Activated CD8-positive, alpha-beta T cell treated with anti-CD3 and anti-CD28 coated beads, Interleukin-2, amount 10 ng/mL, durations not matched to agents 7 days and 5 days (primary cell): Measurements from ENCODE around the gene BICDL2. TPM values are rescaled to one million over a fixed set of nuclear protein-coding genes. Genes with fewer than 3 reads are reported as not detected.
"Not testable (repeated sequence)": the region's sequence is repeated elsewhere in the genome, so short reads cannot be mapped to it uniquely, and the experiment has no call there.

Experiments used
- ATAC-seq: fragments of 150-1000 bp; cut with Tn5 transposase; one replicate; pipeline ENCODE4 v1.10.0; 2021; ENCODE audit warnings: moderate library complexity
- CTCF ChIA-PET: fragments of 350-600 bp; sonication (Branson Sonifier 250); formaldehyde crosslinking; loops from one replicate; lab custom pipeline; 2021; ENCODE audit warnings: antibody characterized with exemption; lab: Charles Lee
- POLR2A ChIA-PET: fragments of 350-600 bp; sonication (Branson Sonifier 250); formaldehyde crosslinking; loops from one replicate; lab custom pipeline; 2021; ENCODE audit warnings: antibody characterized with exemption; lab: Charles Lee
- DNase-seq: peaks from one replicate; pipeline ENCODE4 v3.0.0-alpha.2; 2020
- H3K27ac Mint-ChIP-seq: one replicate; pipeline ENCODE4 v1.8.0; 2021; ENCODE audit warnings: mild to moderate bottlenecking, mixed read lengths
- H3K27me3 Mint-ChIP-seq: one replicate; pipeline ENCODE4 v1.8.0; 2021; ENCODE audit warnings: low read depth, mixed read lengths
- H3K36me3 Mint-ChIP-seq: one replicate; pipeline ENCODE4 v1.8.0; 2021; ENCODE audit warnings: low read depth, mixed read lengths
- H3K4me1 Mint-ChIP-seq: one replicate; pipeline ENCODE4 v1.8.0; 2021; ENCODE audit warnings: low read depth, mixed read lengths
- H3K4me3 Mint-ChIP-seq: one replicate; pipeline ENCODE4 v1.8.0; 2021; ENCODE audit warnings: mild to moderate bottlenecking, mixed read lengths
- H3K9me3 Mint-ChIP-seq: one replicate; pipeline ENCODE4 v1.8.0; 2022; ENCODE audit warnings: mixed read lengths; ENCODE audit not compliant: insufficient read depth
- total RNA-seq, 2 experiments: library from RNA; stranded (reverse); gene quantifications; one replicate each; pipeline ENCODE4 v1.2.3, GENCODE V29; 2021

BICDL2 gene, protein sequence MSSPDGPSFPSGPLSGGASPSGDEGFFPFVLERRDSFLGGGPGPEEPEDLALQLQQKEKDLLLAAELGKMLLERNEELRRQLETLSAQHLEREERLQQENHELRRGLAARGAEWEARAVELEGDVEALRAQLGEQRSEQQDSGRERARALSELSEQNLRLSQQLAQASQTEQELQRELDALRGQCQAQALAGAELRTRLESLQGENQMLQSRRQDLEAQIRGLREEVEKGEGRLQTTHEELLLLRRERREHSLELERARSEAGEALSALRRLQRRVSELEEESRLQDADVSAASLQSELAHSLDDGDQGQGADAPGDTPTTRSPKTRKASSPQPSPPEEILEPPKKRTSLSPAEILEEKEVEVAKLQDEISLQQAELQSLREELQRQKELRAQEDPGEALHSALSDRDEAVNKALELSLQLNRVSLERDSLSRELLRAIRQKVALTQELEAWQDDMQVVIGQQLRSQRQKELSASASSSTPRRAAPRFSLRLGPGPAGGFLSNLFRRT
- total RNA-seq = under 1 TPM; 0.84 to 0.94 TPM

DNA sequence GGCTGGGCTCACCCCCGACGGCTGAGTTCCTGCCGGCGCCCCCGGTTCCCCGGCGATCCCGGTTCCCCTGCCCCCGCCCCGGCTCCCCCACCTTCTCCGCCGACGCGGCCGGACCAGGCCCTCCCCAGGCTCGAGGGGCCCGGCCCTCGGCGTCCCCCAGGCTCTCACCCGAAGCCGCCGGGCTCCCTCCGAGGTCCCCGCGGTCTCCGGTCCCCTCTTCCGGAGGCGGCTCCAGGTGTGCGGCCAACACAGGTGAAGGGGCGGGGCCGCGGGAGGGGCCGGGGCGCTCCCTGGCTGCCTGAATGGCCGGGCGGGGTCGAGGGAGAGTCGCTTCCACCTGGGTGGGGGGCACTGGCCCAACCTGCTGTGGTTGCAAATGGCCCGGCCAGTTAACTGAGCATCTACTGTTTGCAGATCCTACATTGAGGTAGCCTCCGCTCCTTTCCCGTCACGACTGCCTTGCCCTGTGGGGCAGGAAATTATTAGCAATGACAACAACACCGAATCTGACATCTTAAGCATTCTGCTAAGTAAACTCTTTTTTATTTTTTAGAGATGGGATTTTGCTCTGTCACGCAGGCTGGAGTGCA is at the start of gene BICDL2:
TSS of gene BICDL2 (minus strand) at position 219 of the 590 bp plus-strand sequence. CDS start 1,448 bp downstream, outside the sequence.
- POLR2A ChIA-PET = interaction anchor here (1.4 kb wide), 1 partner anchor 12 kb away, joined by 3 read pairs; no protein-coding TSS in a partner anchor
- ATAC-seq = peak; percentile 21
- CTCF ChIA-PET = interaction anchor here (2.1 to 16.3 kb wide), 2 partner anchors 6 to 93 kb away, joined by 6 to 270 read pairs; no protein-coding TSS in a partner anchor
- Mint-ChIP-seq H3K9me3 (no peaks in the 10 kb centered on the region), H3K4me3 (no peak within 1 kb of the TSS), H3K27ac (no peak within 1 kb of the TSS), H3K27me3 (peaks cover 65% of the 10 kb centered on the region), H3K4me1 (peaks cover 14% of the 10 kb centered on the region), H3K36me3 (no peaks in the 10 kb centered on the region)
- DNase-seq = no peak

DNA sequence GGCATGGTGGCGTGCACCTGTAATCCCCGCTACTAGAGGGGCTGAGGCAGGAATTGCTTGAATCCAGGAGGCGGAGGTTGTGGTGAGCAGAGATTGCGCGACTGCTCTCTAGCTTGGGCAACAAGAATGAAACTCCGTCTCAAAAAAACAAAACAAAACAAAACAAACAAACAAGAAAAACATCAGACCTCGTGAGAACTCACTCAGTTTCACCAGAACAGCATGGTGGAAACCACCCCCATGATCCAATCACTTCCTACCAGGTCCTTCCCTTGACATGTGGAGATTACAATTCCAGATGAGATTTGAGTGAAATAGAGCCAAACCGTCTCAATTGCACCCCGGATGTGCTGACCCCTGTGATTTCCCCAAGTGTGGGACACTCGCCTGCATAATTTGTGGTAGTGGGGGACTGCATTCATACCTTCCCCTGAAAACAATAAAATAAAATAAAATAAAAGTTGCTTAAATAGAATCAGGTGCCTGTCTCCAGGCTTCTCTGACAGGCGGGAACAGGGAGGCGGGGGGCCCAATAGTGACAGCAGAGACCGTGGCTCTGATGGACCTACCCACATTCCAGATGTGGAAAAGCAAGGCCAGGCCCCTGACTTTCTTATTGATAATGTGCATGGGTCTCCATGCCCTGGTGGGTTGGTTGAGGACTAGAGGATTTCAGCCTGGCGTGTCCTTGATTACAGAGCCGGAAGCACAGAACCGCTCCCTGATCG is 49.3 kb upstream of the BICDL2 start:
- H3K4me1 Mint-ChIP-seq = peaks cover 50% of the 10 kb centered on the region
- ATAC-seq = no peak
- peaks cover 2% of the 10 kb centered on the region for H3K36me3 Mint-ChIP-seq
- peak overlapping the region; percentile 52 for H3K27ac Mint-ChIP-seq
- no peaks in the 10 kb centered on the region for H3K27me3 Mint-ChIP-seq
- DNase-seq = no peak
- no peak overlapping the region for H3K4me3 Mint-ChIP-seq
- H3K9me3 Mint-ChIP-seq = no peaks in the 10 kb centered on the region
- POLR2A ChIA-PET = no interaction called here
- CTCF ChIA-PET = no interaction called here

DNA sequence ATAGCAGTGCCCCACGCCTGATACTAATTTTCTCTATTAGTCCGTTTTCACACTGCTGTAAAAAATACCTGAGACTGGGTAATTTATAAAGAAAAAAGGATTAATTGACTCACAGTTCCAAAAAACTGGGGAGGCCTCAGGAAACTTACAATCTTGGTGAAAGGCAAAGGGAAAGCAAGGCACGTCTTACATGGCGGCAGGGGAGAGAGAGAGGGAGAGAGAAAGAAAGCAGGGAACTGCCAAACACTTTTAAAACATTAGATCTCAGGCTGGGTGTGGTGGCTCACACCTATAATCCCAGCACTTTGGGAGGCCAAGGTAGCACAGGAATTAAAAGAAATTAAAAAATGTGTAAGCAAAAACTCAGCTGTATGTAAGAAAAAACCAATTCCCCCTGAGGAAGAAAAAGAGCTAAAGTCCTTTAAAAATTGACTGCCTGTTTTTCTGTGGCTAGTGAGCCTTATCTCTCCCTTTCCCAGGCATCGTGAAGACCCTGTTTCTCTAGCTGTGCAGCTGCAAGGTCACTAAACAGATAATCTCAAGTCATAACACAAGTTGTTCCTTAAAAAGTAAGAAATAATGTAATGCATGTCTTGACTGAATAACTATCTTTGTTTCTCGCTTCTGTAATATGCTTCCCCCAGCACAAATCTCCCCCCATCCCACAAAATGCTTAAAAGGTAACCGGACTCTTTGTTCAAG is 48.4 kb upstream of the BICDL2 start:
- CTCF ChIA-PET = no interaction called here
- no peak overlapping the region for H3K4me3 Mint-ChIP-seq
- peaks cover 7% of the 10 kb centered on the region for H3K36me3 Mint-ChIP-seq
- H3K27ac Mint-ChIP-seq = no peak overlapping the region
- peaks cover under 1% of the 10 kb centered on the region for H3K9me3 Mint-ChIP-seq
- H3K27me3 Mint-ChIP-seq = no peaks in the 10 kb centered on the region
- POLR2A ChIA-PET = no interaction called here
- no peak for DNase-seq
- no peak for ATAC-seq
- peaks cover 48% of the 10 kb centered on the region for H3K4me1 Mint-ChIP-seq

DNA sequence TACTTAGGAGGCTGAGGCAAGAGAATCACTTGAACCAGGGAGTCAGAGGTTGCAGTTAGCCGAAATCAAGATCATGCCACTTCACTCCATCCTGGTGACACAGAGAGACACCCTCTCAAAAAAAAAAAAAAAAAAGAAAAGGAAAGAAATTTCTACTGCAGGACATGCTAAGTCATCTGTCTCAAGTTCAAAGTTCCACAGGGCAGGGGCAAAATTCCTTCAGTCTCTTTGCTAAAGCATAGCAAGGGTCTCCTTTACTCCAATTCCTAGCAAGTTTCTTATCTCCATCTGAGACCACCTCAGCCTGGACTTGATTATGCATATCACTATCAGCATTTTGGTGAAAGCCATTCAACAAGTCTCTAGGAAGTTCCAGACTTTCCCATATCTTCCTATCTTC is 47.7 kb upstream of the BICDL2 start:
- peaks cover 13% of the 10 kb centered on the region for H3K36me3 Mint-ChIP-seq
- ChIA-PET POLR2A (interaction anchor here (1.7 kb wide), 1 partner anchor 10 kb away, joined by 5 read pairs; no protein-coding TSS in a partner anchor), CTCF (interaction anchor here (1.9 kb wide), 1 partner anchor 26 kb away, joined by 5 read pairs; no protein-coding TSS in a partner anchor)
- no peak overlapping the region for H3K27ac Mint-ChIP-seq
- peaks cover 54% of the 10 kb centered on the region for H3K4me1 Mint-ChIP-seq
- H3K27me3 Mint-ChIP-seq = no peaks in the 10 kb centered on the region
- ATAC-seq (no peak), DNase-seq (no peak)
- no peak overlapping the region for H3K4me3 Mint-ChIP-seq
- H3K9me3 Mint-ChIP-seq = peaks cover 4% of the 10 kb centered on the region

DNA sequence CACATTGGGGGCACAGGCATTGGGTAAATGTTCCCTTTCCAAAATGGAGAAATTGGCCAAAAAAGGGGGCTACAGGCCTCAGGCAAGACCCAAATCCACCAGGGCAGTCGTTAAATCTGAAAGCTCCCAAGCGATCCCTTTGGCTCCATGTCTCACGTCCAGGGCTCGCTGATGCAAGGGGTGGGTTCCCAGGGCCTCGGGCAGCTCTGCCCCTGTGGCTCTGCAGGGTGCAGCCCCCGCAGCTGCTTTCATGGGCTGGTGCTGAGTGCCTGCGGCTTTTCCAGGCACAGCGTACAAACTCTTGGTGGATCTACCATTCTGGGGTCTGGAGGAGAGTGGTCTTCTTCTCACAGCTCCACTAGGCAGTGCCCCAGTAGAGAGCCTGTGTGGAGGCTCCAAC is 46.7 kb upstream of the BICDL2 start:
- DNase-seq, H3K9me3 Mint-ChIP-seq, H3K27me3 Mint-ChIP-seq, ATAC-seq, H3K4me3 Mint-ChIP-seq, H3K27ac Mint-ChIP-seq: not testable (repeated sequence)
- H3K36me3 Mint-ChIP-seq = peaks cover 21% of the 10 kb centered on the region
- ChIA-PET CTCF (interaction anchor here (1.4 to 1.9 kb wide), 3 partner anchors 20 to 46 kb away, joined by 3 to 5 read pairs (median 5); no protein-coding TSS in a partner anchor), POLR2A (interaction anchor here (1.7 kb wide), 1 partner anchor 9 kb away, joined by 5 read pairs; no protein-coding TSS in a partner anchor)
- H3K4me1 Mint-ChIP-seq = peaks cover 59% of the 10 kb centered on the region

DNA sequence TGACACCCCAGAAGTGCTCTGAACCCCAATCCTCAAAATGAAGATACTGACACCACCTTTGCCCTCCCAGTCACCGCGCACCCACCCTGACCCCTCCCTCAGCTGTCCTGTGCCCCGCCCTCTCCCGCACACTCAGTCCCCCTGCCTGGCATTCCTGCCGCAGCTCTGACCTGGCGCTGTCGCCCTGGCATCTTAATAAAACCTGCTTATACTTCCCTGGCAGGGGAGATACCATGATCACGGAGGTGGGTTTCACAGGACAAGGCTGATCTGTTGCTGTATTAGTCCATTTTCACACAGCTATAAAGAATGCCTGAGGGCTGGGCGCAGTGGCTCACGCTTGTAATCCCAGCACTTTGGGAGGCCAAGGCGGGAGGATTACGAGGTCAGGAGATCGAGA is 45.2 kb upstream of the BICDL2 start:
- CTCF ChIA-PET = interaction anchor here (1.2 kb wide), 1 partner anchor 9 kb away, joined by 3 read pairs; no protein-coding TSS in a partner anchor
- H3K27me3 Mint-ChIP-seq, ATAC-seq, H3K4me3 Mint-ChIP-seq, DNase-seq, POLR2A ChIA-PET: not testable (repeated sequence)
- Mint-ChIP-seq H3K27ac (peak overlapping the region; percentile 20), H3K36me3 (peaks cover 33% of the 10 kb centered on the region), H3K9me3 (peaks cover 17% of the 10 kb centered on the region), H3K4me1 (peaks cover 59% of the 10 kb centered on the region)

DNA sequence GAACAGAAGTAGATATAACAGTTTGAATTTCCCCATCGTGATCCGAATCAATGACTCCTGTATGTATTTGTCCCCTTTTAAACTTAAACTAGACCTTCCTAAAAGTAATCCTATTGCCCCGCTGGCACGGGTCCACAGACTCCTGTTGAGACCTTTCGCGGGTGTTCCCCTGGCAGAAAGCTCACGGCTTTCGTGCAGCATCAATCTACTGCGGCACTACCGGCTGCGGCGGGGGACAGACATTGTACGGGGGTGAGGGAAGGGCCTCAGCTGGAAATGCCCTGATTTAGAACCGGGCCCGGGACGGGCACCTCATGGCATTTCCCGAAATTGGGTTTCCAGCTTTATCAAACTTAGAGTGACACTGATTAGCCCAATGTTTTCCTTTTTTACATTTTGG is 43.3 kb upstream of the BICDL2 start:
- Mint-ChIP-seq H3K27me3 (no peaks in the 10 kb centered on the region), H3K9me3 (peaks cover 17% of the 10 kb centered on the region), H3K27ac (peak overlapping the region; percentile 43), H3K4me1 (peaks cover 66% of the 10 kb centered on the region), H3K4me3 (no peak overlapping the region), H3K36me3 (peaks cover 43% of the 10 kb centered on the region)
- DNase-seq (no peak), ATAC-seq (no peak)
- ChIA-PET POLR2A (interaction anchor here (1.1 kb wide), 1 partner anchor 49 kb away, joined by 3 read pairs; no protein-coding TSS in a partner anchor), CTCF (interaction anchor here (0.8 to 6.7 kb wide), 7 partner anchors 13 to 50 kb away, joined by 3 to 55 read pairs (median 3); no protein-coding TSS in a partner anchor)

DNA sequence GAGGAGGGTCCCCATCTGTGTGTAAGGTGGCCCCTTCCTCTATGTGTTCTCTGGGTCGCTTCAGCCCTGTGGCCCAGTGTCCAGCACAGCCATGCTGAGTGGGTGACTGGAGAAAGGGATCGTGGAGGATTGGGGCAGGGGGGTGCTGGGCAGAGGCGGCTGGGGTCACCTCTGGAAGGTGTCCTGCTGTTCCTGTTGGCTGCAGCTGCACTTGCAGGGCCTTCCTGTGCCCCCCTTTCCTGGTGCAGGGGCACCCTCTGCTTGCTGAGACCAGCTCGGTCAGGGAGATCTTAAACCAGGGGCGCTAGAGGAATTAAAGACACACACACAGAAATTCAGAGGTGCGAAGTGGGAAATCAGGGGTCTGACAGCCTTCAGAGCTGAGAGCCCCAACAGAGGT is 39.8 kb upstream of the BICDL2 start:
- Mint-ChIP-seq H3K4me3 (peak overlapping the region; percentile 73), H3K4me1 (peaks cover 84% of the 10 kb centered on the region), H3K27me3 (no peaks in the 10 kb centered on the region), H3K9me3 (peaks cover 17% of the 10 kb centered on the region), H3K36me3 (peaks cover 60% of the 10 kb centered on the region), H3K27ac (peak overlapping the region; percentile 94)
- no peak for DNase-seq
- ATAC-seq = no peak
- ChIA-PET POLR2A (interaction anchor here (0.8 to 6.1 kb wide), 14 partner anchors 10 to 59 kb away, joined by 3 to 68 read pairs (median 5); partner anchors contain the start of genes IL32, ZNF213 and ZSCAN10), CTCF (interaction anchor here (0.8 to 6.7 kb wide), 15 partner anchors 10 to 58 kb away, joined by 3 to 72 read pairs (median 4); partner anchors contain the start of genes IL32, ZNF213 and ZSCAN10)

DNA sequence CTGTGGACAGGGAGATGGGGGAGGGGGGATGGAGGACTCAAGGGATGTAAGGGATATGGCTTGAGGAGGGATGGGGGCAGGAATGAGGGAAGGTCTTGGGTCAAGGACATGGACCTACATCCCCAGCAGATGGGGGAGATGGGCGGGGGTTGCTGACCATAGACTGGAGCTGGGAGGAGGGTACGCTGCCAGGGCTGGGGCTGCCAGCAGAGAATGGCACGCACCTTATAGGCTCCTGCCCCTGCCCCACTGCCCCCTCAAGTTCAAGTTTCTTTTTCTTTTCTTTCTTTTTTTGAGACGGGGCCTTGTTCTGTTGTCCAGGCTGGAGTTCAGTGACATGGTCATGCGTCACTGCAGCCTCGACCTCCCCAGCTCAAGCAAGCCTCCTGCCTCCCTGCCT is 39.2 kb upstream of the BICDL2 start:
- ChIA-PET CTCF (interaction anchor here (0.8 to 6.7 kb wide), 15 partner anchors 10 to 90 kb away, joined by 3 to 72 read pairs (median 4); partner anchors contain the start of genes IL32, ZNF213 and ZSCAN10), POLR2A (interaction anchor here (0.8 to 6.1 kb wide), 13 partner anchors 8 to 72 kb away, joined by 3 to 68 read pairs (median 7); partner anchors contain the start of genes IL32 and ZSCAN10)
- H3K27me3 Mint-ChIP-seq, DNase-seq, ATAC-seq: not testable (repeated sequence)
- H3K9me3 Mint-ChIP-seq = peaks cover 17% of the 10 kb centered on the region
- H3K27ac Mint-ChIP-seq = peak overlapping the region; percentile 94
- peaks cover 86% of the 10 kb centered on the region for H3K4me1 Mint-ChIP-seq
- H3K4me3 Mint-ChIP-seq = peak overlapping the region; percentile 73
- H3K36me3 Mint-ChIP-seq = peaks cover 61% of the 10 kb centered on the region

DNA sequence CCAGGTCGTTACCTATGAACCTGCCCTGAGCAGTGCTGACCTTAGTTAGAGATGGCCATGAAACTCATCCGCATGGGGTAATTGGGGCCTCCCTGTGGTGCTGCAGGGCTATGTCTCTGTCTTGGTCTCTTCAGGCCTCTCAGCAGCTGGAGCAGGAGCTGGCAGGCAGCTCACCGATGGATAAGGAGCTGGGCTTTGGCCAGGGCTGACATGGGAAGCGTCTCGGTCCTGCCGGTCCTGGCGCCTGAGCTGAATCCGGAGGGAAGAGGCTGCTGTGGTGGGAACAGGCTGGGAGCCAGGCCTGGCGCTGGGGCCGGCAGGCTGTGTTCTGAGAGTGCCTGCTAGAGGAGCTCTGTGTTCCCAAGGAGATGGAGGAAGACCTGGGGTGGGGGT is 38.8 kb upstream of the BICDL2 start:
- Mint-ChIP-seq H3K36me3 (peaks cover 58% of the 10 kb centered on the region), H3K27ac (peak overlapping the region; percentile 94), H3K4me3 (peak overlapping the region; percentile 73), H3K9me3 (peaks cover 17% of the 10 kb centered on the region), H3K4me1 (peaks cover 88% of the 10 kb centered on the region), H3K27me3 (no peaks in the 10 kb centered on the region)
- POLR2A ChIA-PET = interaction anchor here (0.8 to 6.1 kb wide), 13 partner anchors 8 to 72 kb away, joined by 3 to 68 read pairs (median 8); partner anchors contain the start of genes IL32, ZNF213 and ZSCAN10
- no peak for DNase-seq
- peak; percentile 29 for ATAC-seq
- CTCF ChIA-PET = interaction anchor here (1.0 to 6.7 kb wide), 15 partner anchors 11 to 91 kb away, joined by 3 to 72 read pairs (median 4); partner anchors contain the start of genes IL32, ZNF213 and ZSCAN10
